ENCODE results near the gene VRK1. TPM values are rescaled to one million over a fixed set of nuclear protein-coding genes. Genes with fewer than 3 reads are reported as not detected.

The VRK1 gene
- total RNA-seq, 1 experiment from 2014 or later = 26.5 TPM

DNA sequence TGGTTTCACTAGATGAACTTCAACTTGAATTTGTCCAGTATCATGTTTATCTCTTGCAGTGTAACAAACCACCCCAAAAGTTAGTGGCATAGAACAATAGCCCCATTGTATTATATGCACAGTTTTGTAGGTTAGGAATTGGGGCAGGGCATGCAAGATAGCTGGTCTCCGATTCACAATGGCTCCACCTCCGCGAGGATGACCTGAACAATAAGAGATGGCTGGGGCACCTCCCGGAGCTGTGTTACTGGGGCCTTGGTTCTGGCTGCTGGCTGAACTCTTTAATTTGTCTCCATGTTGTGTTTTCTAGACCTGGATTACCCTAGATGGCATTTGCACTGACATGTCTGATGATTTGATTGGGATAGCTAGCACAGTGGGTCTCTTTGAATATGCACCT is 20.4 kb upstream of the VRK1 start:
- Histone ChIP-seq H3K27ac (ENCODE audit: low read length) (no peak overlapping the region), H3K27me3 (ENCODE audit: control insufficient read depth, insufficient read depth, low read length) (no peaks in the 10 kb centered on the region), H3K9me3 (ENCODE audit: control insufficient read depth, insufficient read depth, low read depth, low read length) (no peaks in the 10 kb centered on the region), H3K4me1 (ENCODE audit: control insufficient read depth, insufficient read depth, low read length) (no peaks in the 10 kb centered on the region), H3K4me3 (ENCODE audit: low read depth in 2 of 2, low read length in 2 of 2) (no peak overlapping the region), H3K36me3 (ENCODE audit: control insufficient read depth, insufficient read depth, low read length) (no peaks in the 10 kb centered on the region)
- TF ChIP-seq CTCF (IDR thresholded peaks at IDR 0.05) (no peak), REST (IDR thresholded peaks at IDR 0.05; ENCODE audit: insufficient read depth in 1 of 2, low read depth in 2 of 2, low read length in 1 of 2) (no peak), SIN3A (IDR thresholded peaks at IDR 0.05; ENCODE audit: borderline replicate concordance, insufficient read depth, low read depth, low read length) (no peak), TCF7L2 (IDR thresholded peaks at IDR 0.05; ENCODE audit: low read depth, low read length) (no peak), POLR2AphosphoS5 (IDR thresholded peaks at IDR 0.05; ENCODE audit: low read depth, low read length) (no peak)
- no peak for DNase-seq (ENCODE audit: low read depth, low spot score)
- ChIA-PET POLR2A (no interaction called here), CTCF (no interaction called here)
- no peak for ATAC-seq
- in situ Hi-C loops (cut with HindIII; ENCODE audit: low pct_unique_long_range_greater_than_20kb, low sequenced_read_pairs) = no loop called here
- intact Hi-C loops (cut with micrococcal nuclease; ENCODE audit: unreplicated experiment) = no loop called here
- no TSS peak for BruUV-seq (replicated peaks)

GRCh38 chr14:96780500-96780899 is 16.7 kb upstream of the VRK1 start:
- BruUV-seq (replicated peaks) = no TSS peak
- Histone ChIP-seq H3K4me3 (ENCODE audit: low read depth in 2 of 2, low read length in 2 of 2) (no peak overlapping the region), H3K9me3 (ENCODE audit: control insufficient read depth, insufficient read depth, low read depth, low read length) (no peaks in the 10 kb centered on the region), H3K27ac (ENCODE audit: low read length) (no peak overlapping the region), H3K27me3 (ENCODE audit: control insufficient read depth, insufficient read depth, low read length) (no peaks in the 10 kb centered on the region; the same call in 1 of the 2 replicates), H3K4me1 (ENCODE audit: control insufficient read depth, insufficient read depth, low read length) (no peaks in the 10 kb centered on the region), H3K36me3 (ENCODE audit: control insufficient read depth, insufficient read depth, low read length) (no peaks in the 10 kb centered on the region)
- no peak for TF ChIP-seq REST (IDR thresholded peaks at IDR 0.05; ENCODE audit: insufficient read depth in 1 of 2, low read depth in 2 of 2, low read length in 1 of 2)
- no peak for TF ChIP-seq POLR2AphosphoS5 (IDR thresholded peaks at IDR 0.05; ENCODE audit: low read depth, low read length)
- no peak for TF ChIP-seq CTCF (IDR thresholded peaks at IDR 0.05)
- no peak for TF ChIP-seq SIN3A (IDR thresholded peaks at IDR 0.05; ENCODE audit: borderline replicate concordance, insufficient read depth, low read depth, low read length)
- no peak for TF ChIP-seq TCF7L2 (IDR thresholded peaks at IDR 0.05; ENCODE audit: low read depth, low read length)
- no peak for ATAC-seq
- in situ Hi-C loops (cut with HindIII; ENCODE audit: low pct_unique_long_range_greater_than_20kb, low sequenced_read_pairs) = no loop called here
- intact Hi-C loops (cut with micrococcal nuclease; ENCODE audit: unreplicated experiment) = no loop called here
- CTCF ChIA-PET = no interaction called here
- DNase-seq (ENCODE audit: low read depth, low spot score) = no peak
- POLR2A ChIA-PET = no interaction called here

Measured in Panc1 (cell line).